ENCODE data around the gene KSR2. TPM values are rescaled to one million over a fixed set of nuclear protein-coding genes. Genes with fewer than 3 reads are reported as not detected.

The KSR2 gene
- total RNA-seq, 1 donor from 2014 or later, result 2.0 TPM

DNA sequence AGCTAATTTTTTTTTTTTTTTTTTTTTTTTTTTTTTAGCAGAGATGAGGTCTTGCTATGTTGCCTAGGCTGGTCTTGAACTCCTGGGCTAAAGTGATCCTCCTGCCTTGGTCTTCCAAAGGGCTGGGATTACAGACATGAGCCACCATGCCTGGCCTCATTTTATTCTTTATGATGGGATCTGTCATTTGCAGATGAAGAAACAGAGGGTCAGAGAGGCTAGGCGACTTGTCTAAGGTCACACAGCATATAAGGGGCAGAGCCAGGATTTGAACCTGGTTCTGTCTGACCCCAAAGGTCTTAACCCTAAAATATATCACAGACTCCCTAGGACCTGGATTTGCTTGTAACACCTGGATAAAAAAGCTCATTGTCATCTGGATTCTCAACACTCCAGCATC lies 282.6 kb downstream of the KSR2 start:
- Mint-ChIP-seq H3K4me3 (no peak overlapping the region), H3K27ac (no peak overlapping the region), H3K4me1 (ENCODE audit: unreplicated experiment) (peaks cover 40% of the 10 kb centered on the region), H3K9me3 (no peaks in the 10 kb centered on the region), H3K27me3 (peaks cover 34% of the 10 kb centered on the region), H3K36me3 (no peaks in the 10 kb centered on the region)
- TF ChIP-seq, protein P1, sequence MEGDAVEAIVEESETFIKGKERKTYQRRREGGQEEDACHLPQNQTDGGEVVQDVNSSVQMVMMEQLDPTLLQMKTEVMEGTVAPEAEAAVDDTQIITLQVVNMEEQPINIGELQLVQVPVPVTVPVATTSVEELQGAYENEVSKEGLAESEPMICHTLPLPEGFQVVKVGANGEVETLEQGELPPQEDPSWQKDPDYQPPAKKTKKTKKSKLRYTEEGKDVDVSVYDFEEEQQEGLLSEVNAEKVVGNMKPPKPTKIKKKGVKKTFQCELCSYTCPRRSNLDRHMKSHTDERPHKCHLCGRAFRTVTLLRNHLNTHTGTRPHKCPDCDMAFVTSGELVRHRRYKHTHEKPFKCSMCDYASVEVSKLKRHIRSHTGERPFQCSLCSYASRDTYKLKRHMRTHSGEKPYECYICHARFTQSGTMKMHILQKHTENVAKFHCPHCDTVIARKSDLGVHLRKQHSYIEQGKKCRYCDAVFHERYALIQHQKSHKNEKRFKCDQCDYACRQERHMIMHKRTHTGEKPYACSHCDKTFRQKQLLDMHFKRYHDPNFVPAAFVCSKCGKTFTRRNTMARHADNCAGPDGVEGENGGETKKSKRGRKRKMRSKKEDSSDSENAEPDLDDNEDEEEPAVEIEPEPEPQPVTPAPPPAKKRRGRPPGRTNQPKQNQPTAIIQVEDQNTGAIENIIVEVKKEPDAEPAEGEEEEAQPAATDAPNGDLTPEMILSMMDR (conservative IDR thresholded peaks at IDR 0.05), result no peak
- no peak for DNase-seq (ENCODE audit: extremely low spot score, unreplicated experiment)

DNA sequence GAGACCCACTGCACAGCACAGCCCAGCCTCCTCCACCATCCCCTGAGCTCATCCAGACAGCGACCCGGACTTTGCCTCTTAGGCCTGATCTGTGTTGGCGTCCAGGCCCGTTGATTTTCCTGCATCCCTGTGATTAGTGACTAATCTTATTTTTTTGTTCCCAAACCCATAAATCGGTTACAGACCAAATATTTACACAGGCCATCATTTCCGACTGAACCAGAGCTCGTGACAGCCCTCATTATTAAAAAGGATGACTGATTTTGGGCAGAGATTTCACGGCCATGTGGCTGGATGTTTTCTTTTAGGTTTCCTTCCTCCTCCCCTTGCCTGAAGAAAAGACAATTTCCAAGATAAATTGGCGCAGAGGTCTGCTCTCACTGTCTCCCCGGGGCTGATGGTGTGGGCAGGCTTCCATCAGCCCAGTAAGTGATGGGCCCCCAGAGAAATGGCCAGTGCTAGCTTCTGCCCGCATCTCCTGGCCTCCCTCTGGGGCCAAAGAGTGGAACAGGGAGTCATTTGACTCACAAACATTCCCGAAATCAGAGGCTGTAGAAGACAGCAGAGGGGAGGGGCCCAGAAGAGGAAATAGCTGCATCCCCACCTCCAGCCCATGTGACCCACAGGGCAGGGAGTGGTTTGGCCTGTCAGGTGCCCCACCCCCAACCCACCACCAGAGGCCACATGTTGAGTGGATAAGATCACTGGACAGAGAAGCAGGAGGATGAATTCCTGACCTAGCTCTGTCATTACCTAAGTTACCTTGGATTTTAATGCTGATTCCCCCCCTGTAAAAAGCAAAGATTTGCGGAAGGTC lies 283.5 kb downstream of the KSR2 start:
- H3K36me3 Mint-ChIP-seq, result no peaks in the 10 kb centered on the region
- H3K27me3 Mint-ChIP-seq, result peaks cover 32% of the 10 kb centered on the region
- no peaks in the 10 kb centered on the region for H3K9me3 Mint-ChIP-seq
- TF ChIP-seq, protein P1 (conservative IDR thresholded peaks at IDR 0.05), result peak; percentile 24
- H3K4me1 Mint-ChIP-seq (ENCODE audit: unreplicated experiment), result peaks cover 40% of the 10 kb centered on the region
- H3K4me3 Mint-ChIP-seq, result peak overlapping the region; percentile 70
- DNase-seq (ENCODE audit: extremely low spot score, unreplicated experiment), result peak; percentile 79
- H3K27ac Mint-ChIP-seq, result peak overlapping the region; percentile 97

DNA sequence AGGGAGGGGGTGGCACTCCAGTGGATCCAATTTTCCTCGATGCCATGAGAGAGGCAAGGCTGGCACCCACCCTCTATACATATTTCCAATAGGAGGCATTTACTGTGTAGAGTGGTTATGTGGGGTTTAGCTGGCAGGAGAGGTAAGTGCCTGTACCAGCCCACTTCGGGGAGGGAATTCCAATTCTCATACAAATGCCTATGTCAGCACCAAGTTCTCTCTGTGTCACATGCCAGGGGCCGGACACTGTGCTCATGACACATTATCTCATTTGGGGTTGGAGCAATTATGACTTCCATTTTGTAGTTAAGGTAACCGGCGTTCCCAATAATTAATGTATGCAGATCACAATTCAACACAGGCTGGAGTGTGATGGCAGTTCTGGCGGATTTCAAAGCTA lies 284.3 kb downstream of the KSR2 start:
- Mint-ChIP-seq H3K9me3 (no peaks in the 10 kb centered on the region), H3K27ac (peak overlapping the region; percentile 97), H3K36me3 (no peaks in the 10 kb centered on the region), H3K4me3 (no peak overlapping the region), H3K4me1 (ENCODE audit: unreplicated experiment) (peaks cover 40% of the 10 kb centered on the region), H3K27me3 (peaks cover 35% of the 10 kb centered on the region)
- DNase-seq (ENCODE audit: extremely low spot score, unreplicated experiment), result no peak
- TF ChIP-seq, protein P1 (conservative IDR thresholded peaks at IDR 0.05), result no peak

DNA sequence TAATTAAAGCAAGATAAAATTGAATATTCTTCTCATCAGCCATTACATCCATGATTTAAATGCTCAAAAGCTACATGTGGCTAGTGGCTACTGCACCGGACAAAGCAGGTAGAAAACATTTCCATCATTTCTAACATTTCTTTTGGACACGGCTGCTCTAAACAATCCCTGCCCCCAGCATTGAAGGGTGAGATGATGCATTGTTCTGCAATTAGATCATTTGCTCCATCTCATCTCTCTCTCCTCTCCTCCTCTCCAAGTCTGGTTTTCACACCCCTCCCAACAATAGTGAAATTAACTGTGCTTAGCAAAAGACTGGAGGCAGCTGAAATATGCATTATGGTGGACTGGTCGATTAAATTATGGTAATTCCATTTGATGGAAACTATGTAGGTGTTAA lies 288.5 kb downstream of the KSR2 start:
- Mint-ChIP-seq H3K27ac (no peak overlapping the region), H3K4me1 (ENCODE audit: unreplicated experiment) (peaks cover 13% of the 10 kb centered on the region), H3K4me3 (no peak overlapping the region), H3K9me3 (no peaks in the 10 kb centered on the region), H3K36me3 (no peaks in the 10 kb centered on the region), H3K27me3 (peaks cover 36% of the 10 kb centered on the region)
- TF ChIP-seq, protein P1 (conservative IDR thresholded peaks at IDR 0.05), result no peak
- no peak for DNase-seq (ENCODE audit: extremely low spot score, unreplicated experiment)

DNA sequence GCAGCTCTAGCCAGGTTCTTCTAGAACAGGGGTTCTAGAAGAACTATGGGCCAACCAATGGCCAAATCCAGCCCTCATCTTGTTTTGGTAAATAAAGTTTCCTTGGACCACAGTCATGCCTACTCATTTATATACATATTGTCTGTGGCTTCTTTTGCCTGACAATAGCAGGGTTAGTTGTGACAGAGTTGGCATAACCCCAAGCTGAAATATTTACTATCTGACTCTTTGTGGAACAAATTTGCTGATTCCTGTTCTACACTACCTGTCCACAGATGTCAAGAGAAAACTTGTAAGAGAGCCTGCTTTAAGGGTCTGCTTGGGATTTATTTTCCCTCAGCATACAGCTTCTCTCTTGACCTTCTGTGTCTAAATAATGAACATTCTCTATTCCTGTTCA lies 289.0 kb downstream of the KSR2 start:
- TF ChIP-seq, protein P1 (conservative IDR thresholded peaks at IDR 0.05), result no peak
- DNase-seq (ENCODE audit: extremely low spot score, unreplicated experiment), result no peak
- Mint-ChIP-seq H3K9me3 (no peaks in the 10 kb centered on the region), H3K27me3 (peaks cover 42% of the 10 kb centered on the region), H3K4me3 (no peak overlapping the region), H3K27ac (no peak overlapping the region), H3K36me3 (no peaks in the 10 kb centered on the region), H3K4me1 (ENCODE audit: unreplicated experiment) (peaks cover 7% of the 10 kb centered on the region)

Measured in type B pancreatic cell (in vitro differentiated cells).